Measurements from ENCODE around the gene KIF16B. TPM values are rescaled to one million over a fixed set of nuclear protein-coding genes. Genes with fewer than 3 reads are reported as not detected.

KIF16B gene
- total and polyA plus RNA-seq, 2 donors (not counting 3 experiments of a cell fraction or from before 2014, with no cell fraction given) = 2.9 to 8.8 TPM

DNA sequence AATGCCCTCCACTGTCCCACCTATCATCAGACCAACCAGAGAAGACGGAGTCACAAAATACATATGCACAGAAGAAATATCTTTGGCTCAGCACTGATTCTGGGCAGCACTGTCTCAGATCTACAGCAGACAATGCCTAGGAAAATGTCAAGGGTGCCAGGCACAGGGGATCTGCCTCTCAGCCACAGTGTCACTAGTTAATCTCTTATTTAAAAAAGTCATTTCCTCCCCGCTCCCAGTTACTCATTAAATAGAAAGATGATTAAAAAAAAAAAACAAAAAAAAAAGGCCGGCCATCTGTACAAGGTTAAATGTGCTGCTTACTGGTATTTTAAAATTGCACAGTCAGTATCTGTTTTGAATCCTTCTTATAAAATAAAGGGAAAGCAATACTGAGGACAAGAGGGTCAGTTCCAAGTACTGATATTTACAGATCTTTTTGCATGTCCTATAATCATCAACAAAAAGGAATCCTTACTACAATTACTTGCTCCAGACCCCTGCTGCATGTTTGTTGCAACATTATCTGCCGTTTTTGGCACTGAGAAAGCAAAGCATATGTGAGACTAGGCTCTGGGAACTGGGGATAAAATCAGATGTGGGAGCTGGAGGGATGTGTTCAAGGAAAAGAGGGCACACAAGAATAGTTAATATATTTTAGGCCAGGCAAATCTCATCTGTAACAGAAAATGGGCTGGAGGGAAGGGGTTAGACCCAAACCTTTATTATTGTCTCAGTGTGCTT lies 299.3 kb downstream of the KIF16B start:
- intact Hi-C loops (cut with micrococcal nuclease) (no loop called here), dilution Hi-C loops (cut with MboI; ENCODE audit: extremely low pct_ligation_motif_present, low sequenced_read_pairs) (no loop called here)
- POLR2A ChIA-PET = no interaction called here
- H2AFZ ChIP-seq (ENCODE audit: low read depth, low read length) = no peak overlapping the region
- no peaks in the 10 kb centered on the region for H3K27me3 ChIP-seq (ENCODE audit: control insufficient read depth in 2 of 2, insufficient read depth in 2 of 2, low read length in 2 of 2)
- no peaks in the 10 kb centered on the region for H3K79me2 ChIP-seq (ENCODE audit: control insufficient read depth, insufficient read depth, low read length)
- no peaks in the 10 kb centered on the region for H4K20me1 ChIP-seq (replicated peaks; ENCODE audit: control insufficient read depth, extremely low read depth, insufficient read depth, low read length)
- TF ChIP-seq MYC (IDR thresholded peaks at IDR 0.05; ENCODE audit: low read depth, low read length) = no peak
- TF ChIP-seq CTCF (IDR thresholded peaks at IDR 0.05; ENCODE audit: extremely low read depth in 1 of 2, insufficient read depth in 1 of 2, low read depth in 1 of 2, low read length in 2 of 2) = no peak
- TF ChIP-seq POLR2AphosphoS5 (IDR thresholded peaks at IDR 0.05; ENCODE audit: insufficient read depth, low read depth, low read length) = no peak
- TF ChIP-seq EZH2 (IDR thresholded peaks at IDR 0.05; ENCODE audit: borderline replicate concordance, low read depth, low read length, severe bottlenecking) = no peak
- TF ChIP-seq, protein P1, sequence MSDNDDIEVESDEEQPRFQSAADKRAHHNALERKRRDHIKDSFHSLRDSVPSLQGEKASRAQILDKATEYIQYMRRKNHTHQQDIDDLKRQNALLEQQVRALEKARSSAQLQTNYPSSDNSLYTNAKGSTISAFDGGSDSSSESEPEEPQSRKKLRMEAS (IDR thresholded peaks at IDR 0.05; ENCODE audit: insufficient read depth, insufficient read length) = no peak
- TF ChIP-seq FOS (IDR thresholded peaks at IDR 0.05; ENCODE audit: borderline replicate concordance, insufficient read depth, low read length) = no peak
- TF ChIP-seq GATA2 (IDR thresholded peaks at IDR 0.05; ENCODE audit: insufficient read depth, insufficient read length, low read depth, low read length) = no peak
- TF ChIP-seq POLR2A (IDR thresholded peaks at IDR 0.05; ENCODE audit: low read depth, low read length) = no peak
- TF ChIP-seq JUN (IDR thresholded peaks at IDR 0.05; ENCODE audit: borderline replicate concordance, insufficient read depth, insufficient read length, low read depth) = no peak
- no peaks in the 10 kb centered on the region for H3K9me3 ChIP-seq (replicated peaks; ENCODE audit: control insufficient read depth, insufficient read depth, low read length)
- no peak overlapping the region for H3K27ac ChIP-seq (ENCODE audit: insufficient read depth, low read depth, low read length)
- BruUV-seq (replicated peaks) = no TSS peak
- DNase-seq (ENCODE audit: low read depth, low spot score) = no peak
- no peaks in the 10 kb centered on the region for H3K4me1 ChIP-seq (ENCODE audit: control insufficient read depth, extremely low read depth, insufficient read depth, low read length)
- CTCF ChIA-PET = no interaction called here
- H3K36me3 ChIP-seq (ENCODE audit: control insufficient read depth in 2 of 2, extremely low read depth in 1 of 2, insufficient read depth in 2 of 2, low read length in 2 of 2) = no peaks in the 10 kb centered on the region
- H3K4me3 ChIP-seq (replicated peaks in 1 of 3; ENCODE audit: insufficient read depth in 1 of 3, low read depth in 1 of 3, low read length in 3 of 3) = no peak overlapping the region
- H3K9me1 ChIP-seq (replicated peaks; ENCODE audit: control insufficient read depth, extremely low read depth, insufficient read depth, low read length) = no peaks in the 10 kb centered on the region
- FAIRE-seq = no peak
- no peak overlapping the region for H3K4me2 ChIP-seq (ENCODE audit: insufficient read depth, low read length)
- H3K9ac ChIP-seq (replicated peaks; ENCODE audit: extremely low read depth, insufficient read depth, low read length) = no peak overlapping the region
